ENCODE measurements around the gene AP5S1.

GRCh38 chr20:3777381-3777715 lies 43.0 kb upstream of the AP5S1 start:
- TF ChIP-seq CTCF (IDR thresholded peaks at IDR 0.05; ENCODE audit: insufficient read depth, low read length) (no peak), REST (IDR thresholded peaks at IDR 0.05; ENCODE audit: insufficient replicate concordance, low read depth) (no peak), POLR2AphosphoS5 (IDR thresholded peaks at IDR 0.05; ENCODE audit: low read depth) (no peak)

All from HL-60 (cell line).